WTC11 (cell line): ENCODE results near the gene PIP5K1A.

ENCODE experiments used
- ATF1 ChIP-seq: sonication (generic); formaldehyde crosslinking; IDR thresholded peaks from 2 replicates; pipeline ENCODE4 v1.8.1; 2023; ENCODE audit warnings: mild to moderate bottlenecking, moderate library complexity, missing genetic modification reagents
- CTCF ChIP-seq: fragments of 200-600 bp; IDR thresholded peaks from 2 replicates; pipeline ENCODE4 v1.8.0; 2022; ENCODE audit warnings: antibody characterized with exemption
- ELF4 ChIP-seq: sonication (generic); formaldehyde crosslinking; IDR thresholded peaks from 2 replicates; pipeline ENCODE4 v1.8.1; 2022; ENCODE audit warnings: low read depth, mild to moderate bottlenecking, moderate library complexity, missing genetic modification reagents
- ESRRA ChIP-seq: sonication (generic); formaldehyde crosslinking; IDR thresholded peaks from 2 replicates; pipeline ENCODE4 v1.8.1; 2022; ENCODE audit warnings: mild to moderate bottlenecking, missing genetic modification reagents, borderline replicate concordance
- NR2C2 ChIP-seq: sonication (generic); formaldehyde crosslinking; IDR thresholded peaks from 2 replicates; pipeline ENCODE4 v1.8.0; 2022; ENCODE audit warnings: mild to moderate bottlenecking, missing genetic modification reagents
- PREB ChIP-seq: sonication (generic); formaldehyde crosslinking; IDR thresholded peaks from 2 replicates; pipeline ENCODE4 v1.8.1; 2022; ENCODE audit warnings: mild to moderate bottlenecking, missing genetic modification reagents, moderate library complexity, borderline replicate concordance
- TEAD1 ChIP-seq: sonication (generic); formaldehyde crosslinking; IDR thresholded peaks from 2 replicates; pipeline ENCODE4 v1.8.0; 2022; ENCODE audit warnings: mild to moderate bottlenecking, missing genetic modification reagents
- TEAD4 ChIP-seq: sonication (generic); formaldehyde crosslinking; IDR thresholded peaks from 2 replicates; pipeline ENCODE4 v1.8.0; 2022; ENCODE audit warnings: mild to moderate bottlenecking, missing genetic modification reagents
- USF1 ChIP-seq: sonication (generic); formaldehyde crosslinking; IDR thresholded peaks from 2 replicates; pipeline ENCODE4 v1.8.0; 2022; ENCODE audit warnings: mild to moderate bottlenecking, missing genetic modification reagents
- ZNF281 ChIP-seq: sonication (generic); formaldehyde crosslinking; IDR thresholded peaks from 2 replicates; pipeline ENCODE4 v1.8.0; 2023; ENCODE audit warnings: mild to moderate bottlenecking, missing genetic modification reagents
- TF ChIP-seq, protein P1 (sequence below): sonication (generic); formaldehyde crosslinking; IDR thresholded peaks from 2 replicates; pipeline ENCODE4 v1.8.0; 2022; ENCODE audit warnings: mild to moderate bottlenecking, missing genetic modification reagents

- TF ChIP-seq CTCF = no peak
- no peak for TF ChIP-seq NR2C2
- TF ChIP-seq ZNF281 (CRISPR knock-in tag) = no peak
- no peak for TF ChIP-seq PREB (CRISPR knock-in tag)
- no peak for TF ChIP-seq ELF4 (CRISPR knock-in tag)
- TF ChIP-seq TEAD4 (CRISPR knock-in tag) = no peak
- TF ChIP-seq ESRRA (CRISPR knock-in tag) = no peak
- no peak for TF ChIP-seq ATF1
- no peak for TF ChIP-seq TEAD1 (CRISPR knock-in tag)
- no peak for TF ChIP-seq USF1 (CRISPR knock-in tag)
- TF ChIP-seq, protein P1, sequence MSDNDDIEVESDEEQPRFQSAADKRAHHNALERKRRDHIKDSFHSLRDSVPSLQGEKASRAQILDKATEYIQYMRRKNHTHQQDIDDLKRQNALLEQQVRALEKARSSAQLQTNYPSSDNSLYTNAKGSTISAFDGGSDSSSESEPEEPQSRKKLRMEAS (CRISPR knock-in tag) = no peak
Observed at GRCh38 chr1:151197863-151198253, 494 bp upstream of the PIP5K1A start.
